Activated CD4-positive, alpha-beta T cell treated with anti-CD3 and anti-CD28 coated beads for 4 hours (primary cell): ENCODE results near the gene RASGEF1C.

Experiments used
- DNase-seq, 2 donors: peaks; one replicate each; pipeline ENCODE4 v3.0.0-alpha.2; 2020

Gene RASGEF1C

DNA sequence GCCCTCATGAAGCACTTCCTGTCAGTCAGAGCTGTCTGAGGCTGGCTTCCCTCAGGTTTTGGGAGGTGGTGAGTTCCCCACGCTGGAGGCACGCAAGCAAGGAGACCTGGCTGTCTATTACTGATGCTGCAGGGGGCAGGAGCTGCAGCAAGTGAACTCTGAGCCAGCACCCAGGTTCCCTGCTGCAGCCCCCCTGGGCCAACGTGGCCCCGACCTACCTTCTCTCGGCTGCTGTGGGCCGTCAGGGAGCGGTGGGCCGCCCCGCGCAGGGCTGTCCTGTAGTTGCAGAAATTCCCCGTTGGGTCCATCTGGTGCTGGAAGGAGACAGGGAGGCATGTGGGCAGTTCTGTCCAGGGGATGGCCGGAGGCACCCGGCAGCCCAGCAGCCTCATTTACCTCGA lies 90.6 kb downstream of the RASGEF1C start:
- DNase-seq: no peak

DNA sequence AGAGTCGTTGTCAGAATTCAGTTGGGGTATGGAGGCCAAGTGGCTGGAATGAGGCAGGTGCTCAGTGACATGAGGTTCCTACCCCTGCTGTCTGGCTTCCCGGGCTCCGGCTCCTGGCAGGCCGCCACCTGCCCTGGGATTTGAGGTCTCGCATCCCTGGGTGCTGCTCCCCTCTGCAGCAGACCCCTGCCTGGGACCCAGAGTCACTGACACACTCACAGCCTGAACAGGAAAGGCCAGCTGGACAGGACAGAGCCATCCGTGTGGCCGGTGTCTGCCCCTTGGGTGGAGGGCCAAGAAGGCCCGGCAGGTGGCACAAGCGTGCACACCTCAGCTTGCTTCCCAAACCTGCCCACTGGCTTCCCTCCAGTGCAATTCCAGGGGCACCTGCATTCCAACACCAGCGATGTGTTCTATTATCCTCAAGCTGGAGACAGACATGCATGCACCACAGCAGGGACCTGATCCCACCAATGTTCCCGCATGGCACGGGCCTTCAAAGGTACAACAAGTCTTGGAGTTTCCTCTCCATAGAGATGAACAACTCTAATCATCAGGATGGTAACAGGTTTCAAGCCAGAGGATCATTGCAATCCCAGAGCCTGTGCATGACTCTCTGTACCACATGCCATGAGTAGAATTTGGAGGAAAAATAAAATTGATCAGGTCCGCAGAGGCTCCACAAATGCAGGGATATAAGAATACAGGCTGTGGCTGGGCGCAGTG lies 91.8 kb downstream of the RASGEF1C start:
- no peak for DNase-seq

DNA sequence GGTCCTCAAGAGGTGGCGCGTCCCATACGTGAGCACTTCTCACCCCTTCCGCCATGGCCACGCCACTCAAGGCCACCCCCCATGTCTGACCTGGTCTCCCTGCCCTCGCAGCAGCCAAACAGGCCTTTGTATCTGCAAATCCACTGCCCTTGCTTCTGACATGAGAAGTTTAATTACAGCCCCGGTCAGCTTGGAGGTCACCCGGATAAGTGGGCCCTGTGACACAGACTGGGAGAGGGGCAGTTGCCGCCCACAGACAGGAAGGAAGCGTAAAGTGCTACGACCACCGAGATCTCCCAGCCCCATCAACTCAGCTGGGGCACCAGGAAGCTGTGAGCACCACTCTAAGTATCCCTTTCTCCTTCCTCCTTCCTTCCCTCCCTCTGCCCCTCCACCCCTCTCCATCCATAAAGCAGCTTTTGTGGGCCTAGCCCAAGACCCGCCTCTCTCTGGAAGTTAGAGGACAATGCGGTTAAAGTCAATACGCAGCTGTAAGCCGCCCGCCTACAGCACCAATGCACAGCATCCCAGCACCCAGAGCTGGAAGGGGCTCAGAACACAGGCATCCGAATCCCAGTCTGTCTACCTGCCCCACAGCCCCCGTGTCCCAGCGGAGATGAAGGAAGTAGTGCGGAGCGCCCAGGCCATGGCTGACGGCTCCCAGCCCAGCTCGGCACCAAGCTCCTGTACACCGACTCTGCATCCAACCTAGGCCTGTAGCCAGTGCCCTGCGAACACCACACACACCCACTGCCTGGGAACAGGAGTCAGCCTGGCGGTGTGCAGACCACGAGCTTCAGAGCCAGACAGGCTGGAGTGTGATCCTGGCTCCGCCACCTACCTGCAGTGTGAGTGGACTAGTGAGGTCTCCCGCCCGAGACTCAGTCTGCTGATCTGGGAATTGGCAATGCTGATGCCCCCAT lies 92.7 kb downstream of the RASGEF1C start:
- DNase-seq: no peak

DNA sequence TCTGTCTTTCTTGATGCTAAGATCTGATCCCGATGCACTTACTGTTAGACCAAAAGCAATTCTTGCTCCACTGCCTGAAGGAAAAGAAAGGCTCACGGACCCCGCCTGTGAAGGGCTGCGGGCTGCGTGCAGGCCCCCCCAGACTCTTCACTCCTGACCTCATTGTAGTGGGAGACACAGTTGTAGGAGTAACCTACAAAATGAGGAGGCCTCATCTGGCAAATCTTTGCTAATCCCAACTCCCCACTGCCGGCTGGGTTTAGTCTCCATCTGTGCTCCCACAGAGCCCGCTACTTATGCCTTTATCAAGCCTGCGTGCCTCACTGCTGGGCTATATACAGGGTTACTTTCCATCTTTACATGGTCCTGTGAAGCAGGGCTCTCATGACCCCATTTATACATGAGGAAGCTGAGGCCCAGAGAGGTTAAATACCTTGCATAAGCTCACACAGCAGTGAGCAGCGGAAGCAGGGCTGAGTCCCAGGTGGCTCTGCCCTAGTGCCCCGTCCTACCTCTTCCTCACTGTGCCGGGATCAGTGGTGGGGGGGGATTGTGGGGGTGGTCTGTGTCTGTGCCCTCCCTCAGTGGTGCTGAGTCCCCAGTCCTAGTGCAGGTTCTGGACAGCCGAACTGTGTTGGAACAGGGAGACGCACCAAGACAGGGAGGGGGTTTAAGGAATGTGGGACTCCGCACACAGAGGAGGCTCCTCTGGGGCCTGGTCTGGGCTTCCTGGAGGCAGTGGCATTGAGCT lies 93.5 kb downstream of the RASGEF1C start:
- no peak for DNase-seq

DNA sequence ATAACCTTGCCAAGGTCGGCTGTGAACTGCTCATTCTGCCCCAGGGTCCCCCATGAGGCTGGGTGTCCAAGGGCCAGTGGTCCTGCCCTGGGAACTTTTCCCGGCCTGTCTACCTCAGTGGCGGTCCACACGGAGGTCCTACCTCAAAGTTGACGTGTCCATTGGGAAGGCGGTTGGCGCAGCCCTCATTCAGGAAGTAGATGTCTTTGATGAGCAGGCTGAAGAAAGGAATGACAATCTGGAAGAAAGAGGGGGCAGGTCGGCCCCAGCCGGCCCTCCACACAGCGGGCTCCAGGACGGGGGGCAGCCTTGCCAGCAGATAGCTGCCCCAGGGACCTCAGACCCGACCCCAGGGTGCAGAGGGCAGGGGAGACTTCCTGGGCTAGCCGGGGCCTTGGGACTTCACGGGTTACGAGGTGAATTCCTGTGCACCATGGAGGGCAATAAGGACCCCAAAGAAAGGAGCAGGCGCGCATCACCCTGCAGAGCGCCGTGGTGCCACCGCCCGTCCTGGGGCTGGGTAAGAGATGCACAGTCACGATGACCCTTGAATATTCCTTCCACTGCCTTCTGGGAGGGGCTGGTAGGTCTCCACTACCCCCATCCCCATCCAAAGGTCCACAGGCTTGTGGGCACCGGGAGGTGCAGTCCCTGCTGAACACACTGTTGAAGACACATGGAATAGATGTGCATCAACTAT lies 94.6 kb downstream of the RASGEF1C start:
- no peak for DNase-seq

DNA sequence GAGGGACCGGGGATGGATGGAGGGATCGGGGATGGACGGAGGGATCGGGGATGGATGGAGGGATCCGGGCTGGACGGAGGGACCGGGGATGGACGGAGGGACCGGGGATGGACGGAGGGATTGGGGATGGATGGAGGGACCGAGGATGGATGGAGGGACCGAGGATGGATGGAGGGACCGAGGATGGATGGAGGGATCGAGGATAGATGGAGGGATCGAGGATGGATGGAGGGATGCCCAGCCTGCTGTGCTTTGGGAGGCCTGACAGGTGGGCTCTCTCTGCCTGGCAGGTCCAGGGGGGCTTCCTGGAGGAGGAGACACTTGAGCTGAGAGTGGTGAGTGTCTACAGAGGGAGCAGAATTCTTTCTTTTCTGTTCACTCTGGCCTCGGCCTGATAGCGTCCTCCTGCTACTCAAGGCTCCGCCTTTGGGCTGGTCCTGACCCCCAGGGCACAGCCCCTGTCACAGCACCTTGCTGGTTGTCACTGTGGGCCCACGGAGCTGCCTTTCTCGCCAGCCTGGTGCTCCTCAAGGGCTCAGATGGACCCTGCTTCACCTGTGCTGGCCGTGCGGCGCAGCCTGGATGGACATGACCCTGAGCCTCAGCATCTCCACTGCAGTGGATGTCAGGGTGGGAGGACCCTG lies 95.2 kb downstream of the RASGEF1C start:
- DNase-seq: no peak

DNA sequence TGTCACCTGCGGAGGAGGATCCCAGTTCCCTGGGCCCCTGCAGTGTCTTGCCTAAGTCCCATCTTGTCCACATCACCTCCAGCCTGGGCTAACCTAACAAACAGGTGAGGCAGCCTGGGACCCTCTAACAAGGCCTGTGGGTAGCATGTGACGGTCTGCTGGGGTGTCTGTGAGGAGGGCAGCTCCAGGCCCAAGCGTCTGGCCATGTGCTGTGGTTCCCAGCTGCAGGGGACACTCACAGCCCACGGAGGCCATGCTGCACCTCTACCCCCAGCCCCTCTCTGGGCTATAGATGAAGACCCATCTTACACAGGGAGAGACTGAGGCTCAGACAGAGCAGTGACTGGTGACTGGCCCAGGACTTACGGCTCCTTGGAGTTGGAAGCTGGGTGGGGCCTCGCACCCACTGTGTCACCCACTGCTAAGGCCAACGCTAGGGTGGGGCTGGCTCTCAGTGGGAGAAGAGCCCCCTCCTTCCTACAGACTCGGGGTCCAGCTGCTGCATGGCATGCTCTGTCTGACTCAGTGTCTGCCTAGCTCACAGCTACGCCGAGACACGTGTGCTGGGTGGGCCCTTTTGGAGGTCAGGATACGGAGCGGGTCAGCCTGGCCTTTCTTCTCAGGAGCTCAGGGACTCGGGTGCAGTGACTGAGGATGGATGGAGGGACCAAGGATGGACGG lies 96.7 kb downstream of the RASGEF1C start:
- DNase-seq: no peak

DNA sequence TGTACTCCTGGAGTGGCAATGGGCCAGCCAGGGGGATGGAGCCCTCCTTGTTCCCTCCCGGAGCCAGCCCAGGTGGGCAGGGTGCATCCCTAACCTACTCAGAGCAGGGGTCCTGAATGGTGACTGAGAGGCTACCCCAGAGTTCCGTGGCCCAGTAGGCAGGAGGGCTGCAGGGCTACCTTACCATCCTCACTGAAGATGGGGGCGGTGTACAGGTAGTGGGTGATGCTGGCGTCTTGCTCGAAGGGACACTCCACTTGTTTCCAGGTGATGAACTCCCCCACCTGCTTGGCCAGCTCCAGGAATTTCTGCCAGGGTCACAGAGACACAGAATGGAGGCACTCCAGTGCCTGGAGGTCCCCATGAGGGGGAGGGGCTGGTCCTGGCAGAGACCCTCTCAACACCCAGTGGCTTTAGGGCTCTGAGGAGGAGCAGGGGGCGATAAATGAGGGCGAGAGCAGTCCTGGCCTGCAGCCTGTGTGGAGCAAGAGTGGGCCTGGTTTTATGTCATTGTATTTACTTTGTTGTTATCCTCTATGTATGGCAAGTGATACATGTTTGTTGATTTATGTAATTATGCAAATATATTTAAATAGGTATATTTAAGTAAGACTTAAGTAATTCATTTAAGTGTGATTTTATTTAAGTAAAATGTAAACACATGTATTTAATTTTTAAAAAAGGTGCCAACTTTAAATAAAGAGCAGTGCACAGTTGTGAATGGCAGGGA lies 97.6 kb downstream of the RASGEF1C start:
- DNase-seq: no peak

DNA sequence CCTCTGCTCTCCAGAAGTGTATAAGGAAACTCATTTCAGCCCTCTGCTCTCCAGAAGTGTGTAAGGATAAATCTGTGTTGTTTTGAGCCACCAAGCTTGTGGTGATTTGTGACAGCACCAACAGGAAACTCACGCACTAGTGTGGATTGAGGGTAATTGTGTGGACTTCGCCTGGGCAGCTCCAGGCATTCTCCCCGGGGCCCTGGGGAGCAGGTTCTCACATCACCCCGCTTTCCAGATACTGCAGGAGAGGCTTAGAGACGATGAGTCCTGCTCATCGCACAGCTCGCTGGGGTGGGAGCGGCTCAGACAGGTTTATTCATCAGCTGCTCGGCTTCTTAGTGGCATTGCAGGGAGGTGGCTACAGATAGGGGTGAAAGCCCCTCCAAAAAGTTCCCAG lies 99.1 kb downstream of the RASGEF1C start:
- DNase-seq: no peak

DNA sequence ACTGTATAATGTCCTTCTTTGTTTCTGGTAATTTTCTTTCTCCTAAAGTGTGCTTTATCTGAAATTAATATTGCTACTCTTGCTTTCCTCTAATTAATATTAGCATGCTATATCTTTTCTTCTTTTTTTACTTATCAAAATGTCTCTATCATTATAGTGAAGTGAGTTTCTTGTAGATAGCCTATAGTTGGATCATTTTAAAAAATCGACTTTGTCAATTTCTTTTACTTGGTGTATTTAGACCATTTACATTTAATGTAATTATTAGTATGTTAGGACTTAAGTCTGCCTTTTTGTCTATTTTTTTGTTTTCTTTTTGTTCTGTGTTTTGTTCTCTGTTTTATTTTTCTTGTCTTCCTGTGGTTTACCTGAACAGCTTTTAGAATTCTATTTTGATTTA lies 102.0 kb downstream of the RASGEF1C start:
- DNase-seq: no peak

DNA sequence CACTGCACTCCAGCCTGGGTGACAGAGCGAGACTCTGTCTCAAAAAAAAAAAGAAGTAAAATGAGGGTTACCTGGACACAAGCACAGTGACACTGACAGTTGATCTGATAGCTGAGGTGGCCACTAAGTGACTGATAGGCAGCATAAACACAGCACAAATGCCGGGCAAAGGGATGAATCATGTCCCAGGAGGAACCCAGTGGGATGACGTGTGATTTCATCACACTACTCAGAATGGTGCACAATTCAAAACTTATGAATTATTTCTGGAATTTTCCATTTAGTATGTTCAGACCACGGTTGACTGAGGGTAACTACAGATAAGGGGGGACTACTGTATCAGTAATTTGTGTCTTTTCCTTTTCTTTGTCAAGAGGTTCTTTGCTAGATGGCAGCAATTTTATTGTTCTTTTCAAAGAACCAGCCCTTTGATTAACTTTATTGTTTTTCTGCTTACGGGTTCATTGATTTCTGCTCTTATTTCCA lies 103.1 kb downstream of the RASGEF1C start:
- DNase-seq: no peak

DNA sequence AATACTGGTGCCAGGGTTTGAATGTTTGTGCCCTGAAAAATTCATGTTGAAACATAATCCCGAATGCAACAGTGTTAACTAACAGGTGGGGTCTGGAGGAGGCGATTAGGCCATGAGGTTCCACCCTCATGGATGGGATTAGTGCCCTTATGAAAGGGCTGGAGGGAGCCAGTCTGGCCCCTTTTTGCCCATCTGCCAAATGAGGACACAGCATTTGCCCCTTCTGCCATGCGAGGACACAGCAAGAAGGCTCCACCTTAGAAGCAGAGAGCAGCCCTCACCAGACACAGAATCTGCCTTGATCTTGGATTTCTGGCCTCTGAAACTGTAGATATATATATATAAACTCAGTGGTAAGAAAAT lies 104.9 kb downstream of the RASGEF1C start:
- no peak for DNase-seq

DNA sequence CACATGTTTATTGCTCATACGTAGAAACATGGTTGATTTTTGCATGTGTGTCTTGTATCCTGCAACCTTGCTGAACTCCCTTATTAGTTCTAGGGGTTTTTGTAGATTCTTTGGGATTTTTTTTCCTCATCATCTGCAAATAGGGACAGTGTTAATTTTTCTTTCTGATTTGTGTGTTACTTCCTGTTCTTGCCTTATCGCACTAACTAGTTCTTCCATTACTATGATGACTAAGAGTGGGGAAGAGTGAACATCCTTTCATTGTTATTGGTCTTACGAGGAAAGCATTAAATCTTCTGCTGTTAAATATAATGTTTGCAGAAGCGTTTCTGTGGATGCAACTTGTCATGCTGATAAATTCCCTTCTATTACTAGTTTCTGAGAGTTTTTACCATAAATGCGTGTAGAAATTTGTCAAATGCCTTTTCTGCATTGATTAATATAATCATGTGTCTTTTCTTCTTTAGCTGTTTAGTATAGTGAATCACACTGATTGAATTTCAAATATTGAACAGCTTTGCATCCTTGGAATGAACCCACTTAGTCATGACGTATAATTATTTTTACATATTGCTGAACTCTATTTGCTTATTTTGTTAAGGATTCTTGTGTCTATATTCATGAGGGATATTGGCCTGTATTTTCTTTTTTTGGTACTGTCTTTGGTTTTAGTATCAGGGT lies 105.4 kb downstream of the RASGEF1C start:
- DNase-seq: no peak

DNA sequence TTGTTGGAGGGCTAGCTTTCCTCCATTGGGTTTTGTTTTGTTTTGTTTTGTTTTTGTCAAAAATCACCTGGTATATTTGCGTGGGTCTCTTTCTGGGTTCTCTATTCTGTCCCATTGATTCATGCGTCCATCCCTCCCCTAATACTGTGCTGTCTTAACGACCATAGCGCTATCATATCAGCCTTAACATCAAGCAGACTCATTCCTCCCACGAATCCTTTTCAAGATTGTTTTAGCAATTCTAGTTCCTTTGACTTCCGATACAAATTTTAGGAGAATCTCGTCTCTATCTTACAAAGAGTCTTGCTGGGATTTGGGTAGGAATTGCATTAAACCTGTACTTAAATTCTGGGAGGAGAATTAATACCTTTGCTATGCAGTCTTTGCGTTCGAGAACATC lies 106.4 kb downstream of the RASGEF1C start:
- DNase-seq: no peak

DNA sequence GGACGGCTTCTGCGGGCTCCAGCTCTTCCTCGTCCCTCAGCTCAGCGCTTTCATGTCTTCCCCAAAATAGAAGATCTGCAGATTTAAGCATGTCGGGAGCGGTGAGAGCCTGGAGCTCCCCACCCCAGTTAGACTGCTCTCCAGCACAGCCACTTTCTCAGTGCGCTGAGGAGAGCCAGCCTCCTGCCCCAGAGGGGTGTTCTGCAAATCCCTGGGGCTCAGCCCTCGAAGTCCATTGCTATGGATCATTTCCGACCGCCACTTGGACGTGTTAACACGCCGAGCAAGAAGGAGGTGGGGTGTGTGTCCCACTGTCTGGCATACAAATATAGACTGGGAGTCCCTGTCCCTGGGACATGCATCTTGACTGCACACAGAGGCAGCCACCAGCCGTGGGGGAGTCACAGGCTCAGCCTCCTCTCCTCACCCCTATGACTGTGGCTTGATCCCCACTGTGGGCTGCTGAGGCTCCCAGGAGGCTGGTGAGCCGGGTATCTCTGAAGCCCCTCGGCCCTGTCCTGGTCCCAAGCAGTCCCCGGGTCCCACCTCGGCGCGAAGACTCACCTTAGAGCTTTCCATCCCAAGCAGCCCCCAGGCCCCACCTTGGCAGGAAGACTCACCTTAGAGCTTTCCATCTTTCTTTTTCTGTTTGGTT lies 107.4 kb downstream of the RASGEF1C start:
- DNase-seq: no peak

DNA sequence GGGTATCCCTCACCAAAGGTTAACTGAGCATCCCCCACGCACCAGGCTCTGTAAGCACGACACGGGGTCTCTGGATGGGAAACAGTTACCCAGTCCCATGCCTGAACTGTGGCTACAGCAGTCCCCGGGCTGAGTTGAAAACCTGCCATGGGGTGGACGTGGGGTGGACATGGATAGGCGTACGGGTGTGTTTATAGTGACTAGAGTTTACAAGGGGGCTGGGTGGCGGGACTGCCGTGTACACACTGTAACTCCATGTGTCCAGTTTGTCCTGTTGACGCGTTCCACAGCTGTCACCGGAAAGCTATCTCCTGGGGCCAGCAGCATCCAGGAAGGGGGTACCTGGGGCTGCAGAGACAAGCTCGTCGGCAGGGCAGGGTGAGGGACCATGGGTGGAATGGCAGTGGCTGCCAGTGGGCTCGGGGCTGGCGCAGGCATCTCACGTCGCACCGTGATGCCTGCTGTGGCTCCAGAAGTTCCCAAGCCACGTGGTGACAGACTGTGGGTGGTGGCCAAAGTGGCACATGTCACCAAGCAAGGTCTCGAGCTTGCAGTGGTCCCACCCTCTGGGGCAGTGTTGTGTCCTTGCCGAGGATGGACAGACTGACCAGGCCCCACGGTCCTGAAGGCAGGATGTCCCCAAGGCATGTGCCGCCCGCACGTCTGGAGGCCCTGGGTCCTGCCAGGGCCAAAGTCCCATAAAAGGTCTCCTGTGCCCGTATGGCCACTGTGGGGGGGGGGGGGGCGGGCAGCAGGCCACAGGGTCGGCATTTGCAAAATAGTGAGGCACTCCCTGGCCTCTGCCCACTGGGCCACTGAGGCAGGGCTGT lies 108.2 kb downstream of the RASGEF1C start:
- no peak for DNase-seq

DNA sequence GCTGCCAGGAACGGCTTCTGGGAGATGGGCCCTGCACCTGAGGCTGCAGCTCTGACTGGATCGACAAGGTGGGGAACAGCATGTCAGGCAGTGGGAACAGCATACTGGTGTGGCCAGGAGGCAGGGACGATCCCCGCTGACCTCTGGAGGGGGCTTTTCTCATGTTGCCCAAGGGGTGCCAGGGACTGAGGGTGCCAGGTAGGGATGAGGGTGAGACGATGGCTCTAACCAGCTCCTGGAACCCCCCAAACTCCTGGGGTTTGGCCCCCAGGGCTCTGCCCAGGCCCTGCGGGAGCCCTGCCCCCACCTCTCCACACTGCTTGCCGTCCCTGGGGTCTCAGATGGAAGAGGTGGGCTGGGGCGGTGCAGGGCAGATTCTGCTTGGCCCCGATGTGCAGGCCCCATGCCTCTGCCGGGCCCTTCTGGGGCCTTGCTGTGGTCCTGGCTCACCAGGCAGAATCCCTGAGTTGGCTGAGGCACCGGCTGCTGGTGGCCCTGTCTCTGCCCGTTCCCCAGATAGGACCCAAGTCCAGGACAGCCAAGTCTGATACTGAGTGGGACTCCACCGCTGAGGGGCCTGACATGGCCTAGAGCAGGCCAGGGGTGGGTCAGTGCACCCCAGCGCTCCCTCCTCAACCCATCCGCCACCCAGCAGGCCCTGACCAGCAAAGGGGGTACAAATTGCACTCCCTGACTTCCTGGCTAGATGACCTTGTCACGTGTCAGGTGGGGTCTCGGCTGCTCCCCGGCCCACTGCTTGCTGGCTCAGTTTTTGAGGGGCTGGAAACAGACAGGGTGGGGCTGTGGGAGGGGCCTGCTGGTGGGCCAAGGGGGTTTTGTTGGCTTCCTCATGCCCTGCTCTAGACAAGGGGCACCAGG lies 109.0 kb downstream of the RASGEF1C start:
- no peak for DNase-seq
